Neural progenitor cell (in vitro differentiated cells): ENCODE data around the gene ARHGEF6.

Experiments used
- EZH2 ChIP-seq: fragments of 200-600 bp; sonication (generic); IDR thresholded peaks from 2 replicates; pipeline ENCODE4 v1.6.1; 2017; ENCODE audit warnings: antibody characterized with exemption, mild to moderate bottlenecking, moderate library complexity
- TF ChIP-seq, protein P1 (sequence below): fragments of 200-600 bp; sonication (generic); IDR thresholded peaks from 2 replicates; pipeline ENCODE4 v1.5.1; 2017; ENCODE audit warnings: antibody characterized with exemption, mild to moderate bottlenecking

DNA sequence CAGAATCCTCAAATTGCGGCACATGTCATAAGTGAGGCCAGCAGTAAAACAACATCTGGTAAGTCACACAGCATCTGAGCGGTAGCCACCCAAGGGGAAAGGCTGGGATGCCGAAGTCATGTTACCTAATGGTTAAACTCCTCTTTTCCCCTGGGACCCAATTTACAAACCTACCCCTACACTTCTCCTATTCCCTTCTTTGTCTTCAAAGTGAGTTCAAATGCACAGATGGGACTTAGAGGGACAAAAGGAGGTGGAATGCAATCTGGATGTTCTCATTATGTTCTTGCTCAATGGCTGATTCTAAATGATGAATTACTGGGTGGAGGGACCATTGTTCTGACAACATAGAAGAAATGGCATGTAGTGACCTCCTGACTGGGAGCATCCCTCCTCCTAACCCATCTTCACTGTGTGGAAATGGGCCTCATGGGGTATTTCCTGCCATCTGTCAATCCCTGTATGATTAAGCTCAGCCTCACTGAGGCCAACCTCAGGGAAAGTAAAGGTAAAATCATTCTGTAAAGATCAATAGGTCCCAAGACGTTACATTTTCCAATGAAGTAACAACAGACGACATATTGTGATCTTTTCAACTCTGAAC, 124.3 kb downstream of the ARHGEF6 start:
- TF ChIP-seq, protein P1, sequence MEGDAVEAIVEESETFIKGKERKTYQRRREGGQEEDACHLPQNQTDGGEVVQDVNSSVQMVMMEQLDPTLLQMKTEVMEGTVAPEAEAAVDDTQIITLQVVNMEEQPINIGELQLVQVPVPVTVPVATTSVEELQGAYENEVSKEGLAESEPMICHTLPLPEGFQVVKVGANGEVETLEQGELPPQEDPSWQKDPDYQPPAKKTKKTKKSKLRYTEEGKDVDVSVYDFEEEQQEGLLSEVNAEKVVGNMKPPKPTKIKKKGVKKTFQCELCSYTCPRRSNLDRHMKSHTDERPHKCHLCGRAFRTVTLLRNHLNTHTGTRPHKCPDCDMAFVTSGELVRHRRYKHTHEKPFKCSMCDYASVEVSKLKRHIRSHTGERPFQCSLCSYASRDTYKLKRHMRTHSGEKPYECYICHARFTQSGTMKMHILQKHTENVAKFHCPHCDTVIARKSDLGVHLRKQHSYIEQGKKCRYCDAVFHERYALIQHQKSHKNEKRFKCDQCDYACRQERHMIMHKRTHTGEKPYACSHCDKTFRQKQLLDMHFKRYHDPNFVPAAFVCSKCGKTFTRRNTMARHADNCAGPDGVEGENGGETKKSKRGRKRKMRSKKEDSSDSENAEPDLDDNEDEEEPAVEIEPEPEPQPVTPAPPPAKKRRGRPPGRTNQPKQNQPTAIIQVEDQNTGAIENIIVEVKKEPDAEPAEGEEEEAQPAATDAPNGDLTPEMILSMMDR = no peak
- TF ChIP-seq EZH2 = no peak
